GM12801 (cell line): Measurements from ENCODE around the gene TECR.

Source experiments
- CTCF ChIP-seq: IDR thresholded peaks from one replicate; pipeline ENCODE4 v1.5.1; 2011; ENCODE audit warnings: control low read depth; ENCODE audit not compliant: insufficient read length; ENCODE audit errors: extremely low read depth

TECR gene

GRCh38 chr19:14533450-14533849 lies 4.1 kb downstream of the TECR start:
- no peak for TF ChIP-seq CTCF

GRCh38 chr19:14536926-14537692 lies 7.7 kb downstream of the TECR start:
- no peak for TF ChIP-seq CTCF

- TF ChIP-seq CTCF, result no peak
These were observed 11.5 kb downstream of the TECR start for GRCh38 chr19:14540741-14541525.

- TF ChIP-seq CTCF, result no peak
These were observed 13.4 kb downstream of the TECR start for GRCh38 chr19:14542711-14543328.

GRCh38 chr19:14544047-14544446 lies 14.7 kb downstream of the TECR start:
- TF ChIP-seq CTCF, result no peak

- no peak for TF ChIP-seq CTCF
These were observed 15.8 kb downstream of the TECR start for GRCh38 chr19:14544977-14545715.

GRCh38 chr19:14545716-14546082 lies 16.3 kb downstream of the TECR start:
- no peak for TF ChIP-seq CTCF
